ENCODE data around the gene GAB2.

GRCh38 chr11:78428266-78428636 is 10.6 kb upstream of the GAB2 start:
- TF ChIP-seq MXI1 (IDR thresholded peaks at IDR 0.05; ENCODE audit: borderline replicate concordance, low read depth, low read length): no peak
- TF ChIP-seq CTCF (conservative IDR thresholded peaks at IDR 0.05; ENCODE audit: low read depth, low read length): no peak
- no peak for TF ChIP-seq CEBPB (IDR thresholded peaks at IDR 0.05; ENCODE audit: low read depth, low read length)
- no peak for TF ChIP-seq POLR2A (IDR thresholded peaks at IDR 0.05; ENCODE audit: low read depth, low read length)
- TF ChIP-seq RFX5 (IDR thresholded peaks at IDR 0.05; ENCODE audit: low read depth, low read length): no peak
- TF ChIP-seq FOS (IDR thresholded peaks at IDR 0.05; ENCODE audit: low read depth, low read length): no peak
- TF ChIP-seq MAFK (IDR thresholded peaks at IDR 0.05; ENCODE audit: low read depth, low read length): no peak

Measured in IMR-90 (cell line).